Measurements from ENCODE around the gene FBN2. TPM values are rescaled to one million over a fixed set of nuclear protein-coding genes. Genes with fewer than 3 reads are reported as not detected.

FBN2 gene
- polyA plus RNA-seq, 1 donor from 2014 or later = 1.6 TPM

DNA sequence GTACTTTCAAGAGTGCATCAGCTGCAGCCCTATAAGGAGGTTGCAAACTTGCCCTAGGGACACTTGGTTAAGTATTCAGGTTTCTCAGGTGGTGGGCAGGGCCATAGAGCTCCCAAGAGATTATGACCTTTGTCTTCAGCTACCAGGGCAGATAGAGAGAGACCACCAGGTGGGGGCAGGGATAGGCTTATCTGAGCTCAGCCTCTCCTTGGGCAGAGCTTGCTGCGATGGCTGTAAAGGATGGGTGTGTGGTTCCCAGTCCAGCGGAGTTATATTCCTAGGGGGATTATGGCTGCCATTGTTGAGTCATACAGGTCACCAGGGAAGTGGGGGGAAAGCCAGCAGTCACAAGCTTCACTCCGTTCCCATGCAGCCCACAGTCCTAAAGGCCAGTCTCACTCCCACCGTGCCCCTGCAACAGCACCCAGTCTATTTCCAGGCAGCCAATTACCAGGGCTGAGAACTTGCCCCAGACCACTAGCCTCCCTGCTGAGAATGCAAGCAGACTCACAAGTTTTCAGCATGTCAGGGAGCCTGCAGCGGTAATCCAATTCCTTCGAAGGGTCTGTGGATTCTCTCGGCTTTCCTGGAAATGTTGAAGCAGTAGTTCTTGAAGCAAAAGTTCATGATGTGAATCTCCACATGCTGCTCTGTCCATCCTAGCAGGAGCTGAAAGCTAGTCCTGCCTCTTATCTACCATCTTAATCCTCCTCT is 303.0 kb downstream of the FBN2 start:
- H3K27ac ChIP-seq (ENCODE audit: low read length) = no peak overlapping the region
- H3K9me3 ChIP-seq (ENCODE audit: low read length) = no peaks in the 10 kb centered on the region
- H3K27me3 ChIP-seq (ENCODE audit: insufficient read depth, low read depth, low read length) = no peaks in the 10 kb centered on the region
- H3K9ac ChIP-seq (ENCODE audit: low read length) = no peak overlapping the region
- H3K79me2 ChIP-seq (replicated peaks; ENCODE audit: insufficient read depth, low read length) = no peaks in the 10 kb centered on the region
- TF ChIP-seq EZH2 (IDR thresholded peaks at IDR 0.05; ENCODE audit: borderline replicate concordance, insufficient read depth, low read length, poor library complexity, severe bottlenecking) = no peak
- TF ChIP-seq MXI1 (conservative IDR thresholded peaks at IDR 0.05; ENCODE audit: poor library complexity, severe bottlenecking) = no peak
- TF ChIP-seq POLR2AphosphoS5 (IDR thresholded peaks at IDR 0.05) = no peak
- TF ChIP-seq EP300 (conservative IDR thresholded peaks at IDR 0.05; ENCODE audit: poor library complexity, severe bottlenecking) = no peak
- no peak for TF ChIP-seq TAF1 (IDR thresholded peaks at IDR 0.05; ENCODE audit: low read depth)
- TF ChIP-seq, protein P1, sequence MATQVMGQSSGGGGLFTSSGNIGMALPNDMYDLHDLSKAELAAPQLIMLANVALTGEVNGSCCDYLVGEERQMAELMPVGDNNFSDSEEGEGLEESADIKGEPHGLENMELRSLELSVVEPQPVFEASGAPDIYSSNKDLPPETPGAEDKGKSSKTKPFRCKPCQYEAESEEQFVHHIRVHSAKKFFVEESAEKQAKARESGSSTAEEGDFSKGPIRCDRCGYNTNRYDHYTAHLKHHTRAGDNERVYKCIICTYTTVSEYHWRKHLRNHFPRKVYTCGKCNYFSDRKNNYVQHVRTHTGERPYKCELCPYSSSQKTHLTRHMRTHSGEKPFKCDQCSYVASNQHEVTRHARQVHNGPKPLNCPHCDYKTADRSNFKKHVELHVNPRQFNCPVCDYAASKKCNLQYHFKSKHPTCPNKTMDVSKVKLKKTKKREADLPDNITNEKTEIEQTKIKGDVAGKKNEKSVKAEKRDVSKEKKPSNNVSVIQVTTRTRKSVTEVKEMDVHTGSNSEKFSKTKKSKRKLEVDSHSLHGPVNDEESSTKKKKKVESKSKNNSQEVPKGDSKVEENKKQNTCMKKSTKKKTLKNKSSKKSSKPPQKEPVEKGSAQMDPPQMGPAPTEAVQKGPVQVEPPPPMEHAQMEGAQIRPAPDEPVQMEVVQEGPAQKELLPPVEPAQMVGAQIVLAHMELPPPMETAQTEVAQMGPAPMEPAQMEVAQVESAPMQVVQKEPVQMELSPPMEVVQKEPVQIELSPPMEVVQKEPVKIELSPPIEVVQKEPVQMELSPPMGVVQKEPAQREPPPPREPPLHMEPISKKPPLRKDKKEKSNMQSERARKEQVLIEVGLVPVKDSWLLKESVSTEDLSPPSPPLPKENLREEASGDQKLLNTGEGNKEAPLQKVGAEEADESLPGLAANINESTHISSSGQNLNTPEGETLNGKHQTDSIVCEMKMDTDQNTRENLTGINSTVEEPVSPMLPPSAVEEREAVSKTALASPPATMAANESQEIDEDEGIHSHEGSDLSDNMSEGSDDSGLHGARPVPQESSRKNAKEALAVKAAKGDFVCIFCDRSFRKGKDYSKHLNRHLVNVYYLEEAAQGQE (IDR thresholded peaks at IDR 0.05; ENCODE audit: borderline replicate concordance) = no peak
- TF ChIP-seq RAD21 (conservative IDR thresholded peaks at IDR 0.05) = no peak
- TF ChIP-seq SMC3 (conservative IDR thresholded peaks at IDR 0.05; ENCODE audit: poor library complexity) = no peak
- TF ChIP-seq, protein P2, sequence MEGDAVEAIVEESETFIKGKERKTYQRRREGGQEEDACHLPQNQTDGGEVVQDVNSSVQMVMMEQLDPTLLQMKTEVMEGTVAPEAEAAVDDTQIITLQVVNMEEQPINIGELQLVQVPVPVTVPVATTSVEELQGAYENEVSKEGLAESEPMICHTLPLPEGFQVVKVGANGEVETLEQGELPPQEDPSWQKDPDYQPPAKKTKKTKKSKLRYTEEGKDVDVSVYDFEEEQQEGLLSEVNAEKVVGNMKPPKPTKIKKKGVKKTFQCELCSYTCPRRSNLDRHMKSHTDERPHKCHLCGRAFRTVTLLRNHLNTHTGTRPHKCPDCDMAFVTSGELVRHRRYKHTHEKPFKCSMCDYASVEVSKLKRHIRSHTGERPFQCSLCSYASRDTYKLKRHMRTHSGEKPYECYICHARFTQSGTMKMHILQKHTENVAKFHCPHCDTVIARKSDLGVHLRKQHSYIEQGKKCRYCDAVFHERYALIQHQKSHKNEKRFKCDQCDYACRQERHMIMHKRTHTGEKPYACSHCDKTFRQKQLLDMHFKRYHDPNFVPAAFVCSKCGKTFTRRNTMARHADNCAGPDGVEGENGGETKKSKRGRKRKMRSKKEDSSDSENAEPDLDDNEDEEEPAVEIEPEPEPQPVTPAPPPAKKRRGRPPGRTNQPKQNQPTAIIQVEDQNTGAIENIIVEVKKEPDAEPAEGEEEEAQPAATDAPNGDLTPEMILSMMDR (IDR thresholded peaks at IDR 0.05; ENCODE audit: poor library complexity, severe bottlenecking) = no peak
- H3K9me2 ChIP-seq (ENCODE audit: insufficient read depth, low read length) = no peaks in the 10 kb centered on the region
- no peak overlapping the region for H3K4me2 ChIP-seq (ENCODE audit: low read length)
- H3F3A ChIP-seq (ENCODE audit: insufficient read depth, low read length, poor library complexity, severe bottlenecking) = no peaks in the 10 kb centered on the region
- no peak overlapping the region for H2AFZ ChIP-seq (ENCODE audit: low read depth, low read length)
- no peaks in the 10 kb centered on the region for H4K20me1 ChIP-seq (ENCODE audit: insufficient read depth)
- no peaks in the 10 kb centered on the region for H3K36me3 ChIP-seq (ENCODE audit: insufficient read depth, low read length)
- no peak overlapping the region for H3K4me3 ChIP-seq (ENCODE audit: low read length)

DNA sequence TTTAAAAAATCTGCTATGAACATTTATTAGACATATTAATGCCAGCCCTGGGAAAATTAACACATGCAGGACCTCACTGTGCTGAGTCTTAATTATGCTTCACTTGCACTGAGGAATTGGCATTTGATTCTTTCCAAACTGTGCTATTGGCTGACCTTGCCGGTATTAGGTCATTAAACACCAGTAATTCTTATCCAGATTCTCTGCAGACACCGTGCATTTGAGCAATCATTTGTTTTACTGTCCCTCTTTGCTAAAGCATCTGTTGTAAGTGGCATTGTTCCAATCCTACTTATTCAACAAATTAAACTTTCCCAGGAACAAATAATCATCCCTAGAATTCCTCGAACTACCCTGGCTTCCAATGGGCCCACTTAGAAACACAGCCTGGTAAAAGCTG is 309.5 kb downstream of the FBN2 start:
- H2AFZ ChIP-seq (ENCODE audit: low read depth, low read length) = no peak overlapping the region
- no peak overlapping the region for H3K4me2 ChIP-seq (ENCODE audit: low read length)
- H3K9me2 ChIP-seq (ENCODE audit: insufficient read depth, low read length) = no peaks in the 10 kb centered on the region
- H3K27ac ChIP-seq (ENCODE audit: low read length) = no peak overlapping the region
- H3K36me3 ChIP-seq (ENCODE audit: insufficient read depth, low read length) = no peaks in the 10 kb centered on the region
- no peaks in the 10 kb centered on the region for H3K79me2 ChIP-seq (replicated peaks; ENCODE audit: insufficient read depth, low read length)
- no peaks in the 10 kb centered on the region for H4K20me1 ChIP-seq (ENCODE audit: insufficient read depth)
- no peaks in the 10 kb centered on the region for H3F3A ChIP-seq (ENCODE audit: insufficient read depth, low read length, poor library complexity, severe bottlenecking)
- TF ChIP-seq, protein P2 (IDR thresholded peaks at IDR 0.05; ENCODE audit: poor library complexity, severe bottlenecking) = no peak
- TF ChIP-seq POLR2AphosphoS5 (IDR thresholded peaks at IDR 0.05) (no peak), TAF1 (IDR thresholded peaks at IDR 0.05; ENCODE audit: low read depth) (no peak), EZH2 (IDR thresholded peaks at IDR 0.05; ENCODE audit: borderline replicate concordance, insufficient read depth, low read length, poor library complexity, severe bottlenecking) (no peak), MXI1 (conservative IDR thresholded peaks at IDR 0.05; ENCODE audit: poor library complexity, severe bottlenecking) (no peak), EP300 (conservative IDR thresholded peaks at IDR 0.05; ENCODE audit: poor library complexity, severe bottlenecking) (no peak), SMC3 (conservative IDR thresholded peaks at IDR 0.05; ENCODE audit: poor library complexity) (no peak)
- no peak overlapping the region for H3K9ac ChIP-seq (ENCODE audit: low read length)
- H3K4me3 ChIP-seq (ENCODE audit: low read length) = no peak overlapping the region
- H3K27me3 ChIP-seq (ENCODE audit: insufficient read depth, low read depth, low read length) = no peaks in the 10 kb centered on the region
- H3K9me3 ChIP-seq (ENCODE audit: low read length) = no peaks in the 10 kb centered on the region
